OCI-LY7 (cell line): Measurements from ENCODE around the gene HAPLN1. TPM values are rescaled to one million over a fixed set of nuclear protein-coding genes. Genes with fewer than 3 reads are reported as not detected.

ENCODE experiments used
- BruUV-seq: library from RNA; stranded (reverse); fragments of 400-500 nt; replicated peaks from 2 replicates; lab custom pipeline; 2021; lab: Mats Ljungman, UMichigan
- CTCF ChIA-PET: fragments of 300-600 bp; sonication (Branson Sonifier 250); formaldehyde crosslinking; loops from one replicate; lab custom pipeline; 2022; ENCODE audit warnings: antibody characterized with exemption; ENCODE audit not compliant: unreplicated experiment; lab: Charles Lee
- POLR2A ChIA-PET: fragments of 300-600 bp; sonication (Branson Sonifier 250); formaldehyde crosslinking; loops from one replicate; lab custom pipeline; 2022; ENCODE audit warnings: antibody characterized with exemption; lab: Charles Lee
- DNase-seq: peaks from one replicate; pipeline ENCODE4 v3.0.0-alpha.2; 2015; ENCODE audit warnings: low spot score
- H2AFZ ChIP-seq: fragments of 200-600 bp; sonication (generic), shearing (Covaris generic); 2 replicates; pipeline ENCODE4 v1.6.1; 2014; ENCODE audit warnings: mild to moderate bottlenecking, antibody characterized with exemption, low read length, moderate library complexity
- H3K27ac ChIP-seq: fragments of 200-600 bp; sonication (generic); 2 replicates; pipeline ENCODE4 v1.5.1; 2014; ENCODE audit warnings: mixed run types, low read depth, mild to moderate bottlenecking, moderate library complexity, low read length, inconsistent platforms; ENCODE audit not compliant: poor library complexity, severe bottlenecking
- H3K36me3 ChIP-seq: fragments of 200-600 bp; sonication (generic); 2 replicates; pipeline ENCODE4 v1.6.1; 2014; ENCODE audit warnings: mild to moderate bottlenecking, antibody characterized with exemption, low read length, moderate library complexity, mixed read lengths; ENCODE audit not compliant: insufficient read depth
- H3K4me1 ChIP-seq: fragments of 200-600 bp; sonication (generic); 2 replicates; pipeline ENCODE4 v1.5.1; 2014; ENCODE audit warnings: mild to moderate bottlenecking, low read length; ENCODE audit not compliant: insufficient read depth, poor library complexity, severe bottlenecking
- H3K4me2 ChIP-seq: fragments of 200-600 bp; sonication (generic); 2 replicates; pipeline ENCODE4 v1.6.1; 2014; ENCODE audit warnings: mild to moderate bottlenecking, low read length
- H3K4me3 ChIP-seq: fragments of 200-600 bp; sonication (generic); 2 replicates; pipeline ENCODE4 v1.5.1; 2014; ENCODE audit warnings: mild to moderate bottlenecking, low read depth, low read length; ENCODE audit not compliant: poor library complexity, severe bottlenecking
- H3K79me2 ChIP-seq: fragments of 200-600 bp; sonication (generic); 2 replicates; pipeline ENCODE4 v1.6.1; 2016; ENCODE audit warnings: low read depth, mild to moderate bottlenecking, low read length, moderate library complexity, mixed read lengths; ENCODE audit not compliant: insufficient read depth
- H3K9me2 ChIP-seq: fragments of 200-600 bp; sonication (generic); 2 replicates; pipeline ENCODE4 v1.6.1; 2016; ENCODE audit warnings: mild to moderate bottlenecking, low read length, mixed read lengths; ENCODE audit not compliant: insufficient read depth
- H3K9me3 ChIP-seq: fragments of 200-600 bp; sonication (generic); 2 replicates; pipeline ENCODE4 v1.6.1; 2014; ENCODE audit warnings: mild to moderate bottlenecking, mixed run types, low read length, mixed read lengths
- H4K20me1 ChIP-seq: fragments of 200-600 bp; sonication (generic); 2 replicates; pipeline ENCODE4 v1.6.1; 2014; ENCODE audit warnings: mild to moderate bottlenecking, antibody characterized with exemption, low read length, moderate library complexity, mixed read lengths; ENCODE audit not compliant: insufficient read depth
- CTCF ChIP-seq: fragments of 200-600 bp; sonication (generic); conservative IDR thresholded peaks from 2 replicates; pipeline ENCODE4 v1.5.1; 2014; ENCODE audit warnings: mild to moderate bottlenecking, antibody characterized with exemption, low read length, moderate library complexity, mixed read lengths
- EZH2phosphoT487 ChIP-seq: fragments of 200-600 bp; sonication (generic); IDR thresholded peaks from 2 replicates; pipeline ENCODE4 v1.6.1; 2018; ENCODE audit warnings: low read depth, borderline replicate concordance, mild to moderate bottlenecking, mixed run types, antibody characterized with exemption, low read length, moderate library complexity, mixed read lengths
- intact Hi-C: fragments of 100-400 bp; cut with micrococcal nuclease; formaldehyde crosslinking; loops from one replicate; pipeline ENCODE4 v1.10.0; 2022; ENCODE audit not compliant: unreplicated experiment
- total RNA-seq, 2 experiments: library from RNA; depleted of rRNA in 1 of 2; stranded (reverse); fragments of >200 nt in 1 of 2; shearing (Covaris generic) in 1 of 2; gene quantifications; 2 replicates each; pipeline ENCODE4 v1.2.3, GENCODE V29; 2014 to 2022

The HAPLN1 gene
- total RNA-seq, 2 experiments from 2014 or later = not detected

GRCh38 chr5:83665631-83666030 is 55.0 kb downstream of the HAPLN1 start:
- no peaks in the 10 kb centered on the region for H3K36me3 ChIP-seq
- H3K4me2 ChIP-seq = no peak overlapping the region
- BruUV-seq = no TSS peak
- no peaks in the 10 kb centered on the region for H3K9me2 ChIP-seq
- H3K9me3 ChIP-seq = no peaks in the 10 kb centered on the region
- intact Hi-C loops = no loop called here
- TF ChIP-seq CTCF (no peak), EZH2phosphoT487 (no peak)
- no peak overlapping the region for H3K4me3 ChIP-seq
- DNase-seq = no peak
- POLR2A ChIA-PET = no interaction called here
- no peaks in the 10 kb centered on the region for H4K20me1 ChIP-seq
- no peak overlapping the region for H3K27ac ChIP-seq
- no peaks in the 10 kb centered on the region for H3K4me1 ChIP-seq
- no peak overlapping the region for H2AFZ ChIP-seq
- CTCF ChIA-PET = no interaction called here
- H3K79me2 ChIP-seq = no peaks in the 10 kb centered on the region

DNA sequence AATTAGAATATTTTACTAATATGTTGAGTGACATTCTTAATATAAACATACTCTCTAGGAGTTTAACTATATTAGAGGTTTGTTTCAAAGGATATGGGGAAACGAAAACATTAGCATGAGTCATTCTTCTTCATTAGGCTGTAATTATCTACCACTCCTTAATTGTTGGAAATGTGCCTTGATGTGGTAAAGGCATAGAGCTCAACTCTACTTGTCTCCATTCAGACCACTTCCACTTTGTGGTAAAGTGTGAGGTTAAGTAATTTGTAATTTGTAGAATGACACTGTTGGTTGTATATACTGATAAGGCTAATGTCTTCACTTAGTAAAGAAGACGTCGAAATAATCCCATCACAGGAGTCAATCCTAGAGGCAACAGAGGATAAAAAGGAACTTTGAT is 58.1 kb downstream of the HAPLN1 start:
- H3K36me3 ChIP-seq = no peaks in the 10 kb centered on the region
- H3K9me2 ChIP-seq = no peaks in the 10 kb centered on the region

More for the DNA sequence above, 58.1 kb downstream of the HAPLN1 start:
- Histone ChIP-seq H3K79me2 (no peaks in the 10 kb centered on the region), H3K4me2 (no peak overlapping the region), H3K27ac (no peak overlapping the region), H4K20me1 (no peaks in the 10 kb centered on the region), H3K9me3 (no peaks in the 10 kb centered on the region), H3K4me1 (no peaks in the 10 kb centered on the region), H2AFZ (no peak overlapping the region), H3K4me3 (no peak overlapping the region)
- TF ChIP-seq EZH2phosphoT487 (no peak), CTCF (no peak)
- ChIA-PET CTCF (no interaction called here), POLR2A (interaction anchor here (1.6 kb wide), 1 partner anchor 10 kb away, joined by 5 read pairs; no protein-coding TSS in a partner anchor)
- DNase-seq = no peak
- BruUV-seq = no TSS peak
- intact Hi-C loops = no loop called here
